HCT116 (cell line): Measurements from ENCODE around the gene ZIC4. TPM values are rescaled to one million over a fixed set of nuclear protein-coding genes. Genes with fewer than 3 reads are reported as not detected.

Source experiments
- ATAC-seq: fragments of 200-7000 bp; cut with Tn5 transposase; 2 replicates; pipeline ENCODE4 v1.9.1; 2020; ENCODE audit warnings: mild to moderate bottlenecking, moderate library complexity
- BruUV-seq: library from RNA; stranded (reverse); fragments of 400-500 nt; replicated peaks from 2 replicates; lab custom pipeline; 2021; lab: Mats Ljungman, UMichigan
- CTCF ChIA-PET: fragments of 300-600 bp; sonication (Branson Sonifier 250); formaldehyde crosslinking; loops from one replicate; lab custom pipeline; 2021; ENCODE audit warnings: antibody characterized with exemption; lab: Charles Lee
- POLR2A ChIA-PET: fragments of 300-600, 350-600 bp; sonication (Branson Sonifier 250); formaldehyde crosslinking; loops from one replicate; lab custom pipeline; 2021; ENCODE audit warnings: antibody characterized with exemption; lab: Charles Lee
- RAD21 ChIA-PET, 2 experiments: fragments of 300-600 bp; sonication (Branson Sonifier 250); formaldehyde crosslinking; loops; one replicate each; lab custom pipeline; 2023; ENCODE audit warnings: low total read pairs in 2 of 2; ENCODE audit not compliant: uncharacterized antibody in 2 of 2, unreplicated experiment in 2 of 2, low non-redundant PET in 1 of 2; lab: Charles Lee
- DNase-seq: peaks from one replicate; pipeline ENCODE4 v3.0.0-alpha.2; 2010; ENCODE audit warnings: low read depth, low spot score
- H2AFZ ChIP-seq: fragments of 200-600 bp; shearing (Covaris generic), sonication (generic); 2 replicates; pipeline ENCODE4 v1.6.1; 2017; ENCODE audit warnings: low read depth, mixed run types, mixed read lengths, antibody characterized with exemption, low read length; ENCODE audit not compliant: poor library complexity, severe bottlenecking
- H3K27ac ChIP-seq: 2 replicates; pipeline ENCODE4 v1.5.1; 2012; ENCODE audit warnings: low read depth, low read length
- H3K27me3 ChIP-seq: fragments of 200-600 bp; sonication (generic); 2 replicates; pipeline ENCODE4 v1.6.1; 2016; ENCODE audit warnings: mixed run types, low read length, mixed read lengths; ENCODE audit not compliant: insufficient read depth
- H3K36me3 ChIP-seq, 2 experiments: fragments of 200-500 bp in 1 of 2; fragments of 200-600 bp in 1 of 2; sonication (Bioruptor generic) in 1 of 2; sonication (generic) in 1 of 2; 2 replicates each; pipeline versions ENCODE4 v1.5.1 to v1.6.1; 2014 to 2016; ENCODE audit warnings: low read length in 2 of 2, inconsistent platforms in 1 of 2, mixed read lengths in 1 of 2, mixed run types in 1 of 2; ENCODE audit not compliant: insufficient read depth in 2 of 2, control insufficient read depth in 1 of 2
- H3K4me1 ChIP-seq, 2 experiments: fragments of 200-600 bp in 1 of 2; sonication (generic) in 1 of 2; 2 replicates each; pipeline versions ENCODE4 v1.5.1 to v1.6.1; 2012 to 2017; ENCODE audit warnings: low read length in 2 of 2, inconsistent platforms in 1 of 2, mild to moderate bottlenecking in 1 of 2, mixed read lengths in 1 of 2, mixed run types in 1 of 2, moderate library complexity in 1 of 2; ENCODE audit not compliant: insufficient read depth in 2 of 2, control insufficient read depth in 1 of 2
- H3K4me2 ChIP-seq: fragments of 200-600 bp; sonication (generic); 2 replicates; pipeline ENCODE4 v1.6.1; 2017; ENCODE audit warnings: mixed run types, low read length, mixed read lengths
- H3K4me3 ChIP-seq, 2 experiments: fragments of 200-600 bp in 1 of 2; sonication (generic) in 1 of 2; replicated peaks in 1 of 2; 2 replicates each; pipeline ENCODE4 v1.5.1; 2011 to 2016; ENCODE audit warnings: low read length in 2 of 2, control low read depth in 1 of 2, low read depth in 1 of 2, mild to moderate bottlenecking in 1 of 2, mixed read lengths in 1 of 2, mixed run types in 1 of 2
- H3K79me2 ChIP-seq: fragments of 200-600 bp; sonication (generic); 2 replicates; pipeline ENCODE4 v1.6.1; 2017; ENCODE audit warnings: mild to moderate bottlenecking, mixed run types, low read length, moderate library complexity, mixed read lengths; ENCODE audit not compliant: insufficient read depth
- H3K9ac ChIP-seq: fragments of 200-600 bp; sonication (generic); 2 replicates; pipeline ENCODE4 v1.6.1; 2016; ENCODE audit warnings: low read length, mixed read lengths
- H3K9me2 ChIP-seq: fragments of 200-600 bp; sonication (generic), shearing (Covaris generic); 2 replicates; pipeline ENCODE4 v1.6.1; 2017; ENCODE audit warnings: mixed run types, mild to moderate bottlenecking, moderate library complexity; ENCODE audit not compliant: insufficient read depth
- H3K9me3 ChIP-seq, 2 experiments: fragments of 200-500 bp in 1 of 2; fragments of 200-600 bp in 1 of 2; sonication (Bioruptor generic) in 1 of 2; sonication (generic) in 1 of 2; 2 replicates each; pipeline ENCODE4 v1.6.1; 2014 to 2017; ENCODE audit warnings: low read length in 2 of 2, mixed read lengths in 2 of 2, inconsistent platforms in 1 of 2, low read depth in 1 of 2, mild to moderate bottlenecking in 1 of 2, mixed run types in 1 of 2, moderate library complexity in 1 of 2; ENCODE audit not compliant: control insufficient read depth in 1 of 2, insufficient read depth in 1 of 2
- H4K20me1 ChIP-seq: fragments of 200-600 bp; sonication (generic), shearing (Covaris generic); 2 replicates; pipeline ENCODE4 v1.6.1; 2017; ENCODE audit warnings: mixed run types, mild to moderate bottlenecking, moderate library complexity; ENCODE audit not compliant: insufficient read depth
- CEBPB ChIP-seq: IDR thresholded peaks from 2 replicates; pipeline ENCODE4 v1.6.1; 2012; ENCODE audit warnings: low read depth
- EGR1 ChIP-seq: IDR thresholded peaks from 2 replicates; pipeline ENCODE4 v1.6.1; 2012; ENCODE audit warnings: low read depth
- EZH2 ChIP-seq: fragments of 200-600 bp; sonication (generic); IDR thresholded peaks from 2 replicates; pipeline ENCODE4 v1.6.1; 2017; ENCODE audit warnings: antibody characterized with exemption, mixed run types
- EZH2phosphoT487 ChIP-seq: fragments of 200-600 bp; IDR thresholded peaks from 2 replicates; pipeline ENCODE4 v1.6.1; 2018; ENCODE audit warnings: antibody characterized with exemption, borderline replicate concordance
- JUND ChIP-seq: IDR thresholded peaks from 2 replicates; pipeline ENCODE4 v1.6.1; 2012
- RAD21 ChIP-seq: IDR thresholded peaks from 2 replicates; pipeline ENCODE4 v1.6.1; 2012; ENCODE audit warnings: low read depth, mild to moderate bottlenecking
- SP1 ChIP-seq: IDR thresholded peaks from 2 replicates; pipeline ENCODE4 v1.6.1; 2012; ENCODE audit warnings: low read depth
- SRF ChIP-seq: IDR thresholded peaks from 2 replicates; pipeline ENCODE4 v1.6.1; 2012; ENCODE audit warnings: low read depth
- TCF7L2 ChIP-seq: IDR thresholded peaks from 2 replicates; pipeline ENCODE4 v1.7.0; 2011; ENCODE audit warnings: borderline replicate concordance, inconsistent platforms; ENCODE audit not compliant: insufficient read depth, insufficient read length; ENCODE audit errors: extremely low read depth
- ZFX ChIP-seq: fragments of 450-650 bp; IDR thresholded peaks from 2 replicates; pipeline ENCODE4 v1.6.1; 2017
- ZNF274 ChIP-seq: fragments of 200-500 bp; sonication (Bioruptor generic); IDR thresholded peaks from 2 replicates; pipeline ENCODE4 v1.6.1; 2014; ENCODE audit warnings: mild to moderate bottlenecking, low read depth, low read length, inconsistent platforms
- intact Hi-C: fragments of 100-400 bp; cut with micrococcal nuclease; formaldehyde crosslinking; loops from 2 replicates; pipeline ENCODE4 v1.10.0; 2022
- total RNA-seq: library from RNA; stranded (reverse); gene quantifications from one replicate; pipeline ENCODE4 v1.2.1, GENCODE V29; 2021; ENCODE audit not compliant: unreplicated experiment
- TF ChIP-seq, protein P1 (sequence below): IDR thresholded peaks from 2 replicates; pipeline ENCODE4 v1.6.1; 2012
- TF ChIP-seq, protein P2 (sequence below): IDR thresholded peaks from 2 replicates; pipeline ENCODE4 v1.6.1; 2011; ENCODE audit warnings: mild to moderate bottlenecking, low read length, moderate library complexity; ENCODE audit not compliant: insufficient replicate concordance; ENCODE audit errors: extremely low read depth
- TF ChIP-seq, protein P3 (sequence below): IDR thresholded peaks from 2 replicates; pipeline ENCODE4 v1.6.1; 2012; ENCODE audit warnings: low read depth
- TF ChIP-seq, protein P4 (sequence below): IDR thresholded peaks from 2 replicates; pipeline ENCODE4 v1.6.1; 2012

The ZIC4 gene
- total RNA-seq, 1 experiment from 2014 or later: not detected

DNA sequence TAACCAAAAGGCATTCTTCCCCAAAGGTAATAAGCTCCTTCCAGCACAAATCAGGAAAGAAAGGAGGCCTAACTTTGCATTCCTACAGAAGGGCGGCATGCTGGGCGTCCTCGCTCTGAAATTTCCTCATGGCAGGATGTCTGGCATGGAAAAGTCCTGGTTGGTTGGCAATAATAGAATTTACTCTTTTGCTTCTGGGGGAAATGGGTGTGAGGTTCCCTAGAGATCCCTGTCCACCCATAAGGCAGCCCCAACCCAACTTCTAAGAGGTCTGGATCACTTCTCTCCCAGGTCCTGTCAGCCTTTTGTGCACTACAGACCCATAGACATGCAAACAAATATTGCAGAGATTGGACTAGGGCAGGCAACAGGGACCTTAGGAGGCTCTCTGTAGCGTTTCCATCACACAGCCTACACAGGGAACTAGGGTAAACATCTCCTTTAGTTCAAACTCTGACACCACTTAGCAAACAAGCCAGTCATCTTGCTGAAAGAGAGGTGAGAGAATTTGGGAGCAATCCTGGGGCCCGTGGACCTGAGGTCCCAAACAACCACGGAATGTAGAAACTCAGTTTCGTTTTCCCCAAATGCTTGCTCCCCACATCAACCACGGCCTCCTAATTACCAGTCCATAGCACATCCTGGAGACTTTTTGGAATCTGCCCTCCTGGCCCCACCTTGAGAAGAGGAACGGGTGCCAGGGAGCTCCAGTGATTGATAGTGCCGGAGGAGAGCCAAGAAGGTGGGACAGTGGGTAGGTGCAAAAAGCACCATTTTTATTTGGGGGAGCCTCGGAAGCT is 2.1 kb downstream of the ZIC4 start:
- Histone ChIP-seq H3K27me3 (no peaks in the 10 kb centered on the region), H4K20me1 (no peaks in the 10 kb centered on the region), H3K79me2 (no peaks in the 10 kb centered on the region), H3K9me2 (no peaks in the 10 kb centered on the region), H3K4me2 (no peak overlapping the region), H3K9me3 (no peaks in the 10 kb centered on the region)
- DNase-seq (no peak), ATAC-seq (no peak)
- intact Hi-C loops: no loop called here
- no TSS peak for BruUV-seq
- POLR2A ChIA-PET: no interaction called here
- RAD21 ChIA-PET: no interaction called here
- TF ChIP-seq, protein P1, sequence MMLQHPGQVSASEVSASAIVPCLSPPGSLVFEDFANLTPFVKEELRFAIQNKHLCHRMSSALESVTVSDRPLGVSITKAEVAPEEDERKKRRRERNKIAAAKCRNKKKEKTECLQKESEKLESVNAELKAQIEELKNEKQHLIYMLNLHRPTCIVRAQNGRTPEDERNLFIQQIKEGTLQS: no peak
- TF ChIP-seq JUND (no peak), EGR1 (no peak), RAD21 (no peak), CEBPB (no peak), SRF (no peak), EZH2phosphoT487 (no peak), EZH2 (no peak), TCF7L2 (no peak), ZFX (no peak), ZNF274 (no peak), SP1 (no peak)
- TF ChIP-seq, protein P2, sequence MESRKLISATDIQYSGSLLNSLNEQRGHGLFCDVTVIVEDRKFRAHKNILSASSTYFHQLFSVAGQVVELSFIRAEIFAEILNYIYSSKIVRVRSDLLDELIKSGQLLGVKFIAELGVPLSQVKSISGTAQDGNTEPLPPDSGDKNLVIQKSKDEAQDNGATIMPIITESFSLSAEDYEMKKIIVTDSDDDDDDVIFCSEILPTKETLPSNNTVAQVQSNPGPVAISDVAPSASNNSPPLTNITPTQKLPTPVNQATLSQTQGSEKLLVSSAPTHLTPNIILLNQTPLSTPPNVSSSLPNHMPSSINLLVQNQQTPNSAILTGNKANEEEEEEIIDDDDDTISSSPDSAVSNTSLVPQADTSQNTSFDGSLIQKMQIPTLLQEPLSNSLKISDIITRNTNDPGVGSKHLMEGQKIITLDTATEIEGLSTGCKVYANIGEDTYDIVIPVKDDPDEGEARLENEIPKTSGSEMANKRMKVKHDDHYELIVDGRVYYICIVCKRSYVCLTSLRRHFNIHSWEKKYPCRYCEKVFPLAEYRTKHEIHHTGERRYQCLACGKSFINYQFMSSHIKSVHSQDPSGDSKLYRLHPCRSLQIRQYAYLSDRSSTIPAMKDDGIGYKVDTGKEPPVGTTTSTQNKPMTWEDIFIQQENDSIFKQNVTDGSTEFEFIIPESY: no peak
- TF ChIP-seq, protein P3, sequence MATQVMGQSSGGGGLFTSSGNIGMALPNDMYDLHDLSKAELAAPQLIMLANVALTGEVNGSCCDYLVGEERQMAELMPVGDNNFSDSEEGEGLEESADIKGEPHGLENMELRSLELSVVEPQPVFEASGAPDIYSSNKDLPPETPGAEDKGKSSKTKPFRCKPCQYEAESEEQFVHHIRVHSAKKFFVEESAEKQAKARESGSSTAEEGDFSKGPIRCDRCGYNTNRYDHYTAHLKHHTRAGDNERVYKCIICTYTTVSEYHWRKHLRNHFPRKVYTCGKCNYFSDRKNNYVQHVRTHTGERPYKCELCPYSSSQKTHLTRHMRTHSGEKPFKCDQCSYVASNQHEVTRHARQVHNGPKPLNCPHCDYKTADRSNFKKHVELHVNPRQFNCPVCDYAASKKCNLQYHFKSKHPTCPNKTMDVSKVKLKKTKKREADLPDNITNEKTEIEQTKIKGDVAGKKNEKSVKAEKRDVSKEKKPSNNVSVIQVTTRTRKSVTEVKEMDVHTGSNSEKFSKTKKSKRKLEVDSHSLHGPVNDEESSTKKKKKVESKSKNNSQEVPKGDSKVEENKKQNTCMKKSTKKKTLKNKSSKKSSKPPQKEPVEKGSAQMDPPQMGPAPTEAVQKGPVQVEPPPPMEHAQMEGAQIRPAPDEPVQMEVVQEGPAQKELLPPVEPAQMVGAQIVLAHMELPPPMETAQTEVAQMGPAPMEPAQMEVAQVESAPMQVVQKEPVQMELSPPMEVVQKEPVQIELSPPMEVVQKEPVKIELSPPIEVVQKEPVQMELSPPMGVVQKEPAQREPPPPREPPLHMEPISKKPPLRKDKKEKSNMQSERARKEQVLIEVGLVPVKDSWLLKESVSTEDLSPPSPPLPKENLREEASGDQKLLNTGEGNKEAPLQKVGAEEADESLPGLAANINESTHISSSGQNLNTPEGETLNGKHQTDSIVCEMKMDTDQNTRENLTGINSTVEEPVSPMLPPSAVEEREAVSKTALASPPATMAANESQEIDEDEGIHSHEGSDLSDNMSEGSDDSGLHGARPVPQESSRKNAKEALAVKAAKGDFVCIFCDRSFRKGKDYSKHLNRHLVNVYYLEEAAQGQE: no peak
- TF ChIP-seq, protein P4, sequence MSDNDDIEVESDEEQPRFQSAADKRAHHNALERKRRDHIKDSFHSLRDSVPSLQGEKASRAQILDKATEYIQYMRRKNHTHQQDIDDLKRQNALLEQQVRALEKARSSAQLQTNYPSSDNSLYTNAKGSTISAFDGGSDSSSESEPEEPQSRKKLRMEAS: no peak
- TF ChIP-seq, all 23 proteins: peak for 0
- Histone ChIP-seq H2AFZ (no peak overlapping the region), H3K36me3 (no peaks in the 10 kb centered on the region), H3K4me1 (0 out of 4 replicates have a peak, but pooled peaks cover 0 to under 1% of the 10 kb centered on the region in 2 experiments), H3K27ac (no peak overlapping the region), H3K9ac (no peak overlapping the region), H3K4me3 (no peak overlapping the region)
- CTCF ChIA-PET: no interaction called here
